ENCODE data around the gene USP19. TPM values are rescaled to one million over a fixed set of nuclear protein-coding genes. Genes with fewer than 3 reads are reported as not detected.

Gene USP19
- total and polyA plus RNA-seq, 2 of the 4 experiments (the other 2 are of a cell fraction), result 24.7 to 39.7 TPM

DNA sequence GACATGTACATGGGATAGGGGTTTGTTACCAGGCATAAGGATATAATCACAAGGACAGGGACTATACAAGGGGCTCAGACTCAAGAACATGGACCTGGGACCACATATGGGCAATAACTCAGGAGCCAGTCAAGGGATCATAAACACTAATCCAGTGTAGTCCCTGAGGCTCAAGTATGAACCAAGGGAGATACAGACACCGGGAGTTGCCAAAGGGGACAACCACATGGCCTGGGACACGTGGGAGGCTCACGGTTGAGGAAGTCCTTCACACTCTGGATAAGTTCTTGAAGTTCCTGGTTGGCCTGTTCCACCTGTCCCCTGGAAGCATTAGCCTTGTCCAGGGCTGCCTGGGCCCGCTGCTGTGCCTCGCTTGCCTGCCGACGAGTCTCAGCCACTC, 1.8 kb upstream of the USP19 start:
- H4K5ac ChIP-seq (ENCODE audit: low read depth, low read length), result no peak overlapping the region
- no peak overlapping the region for H2BK5ac ChIP-seq (ENCODE audit: low read depth, low read length, poor library complexity, severe bottlenecking)
- H3K27ac ChIP-seq (ENCODE audit: insufficient read depth, low read length), result no peak overlapping the region
- ChIA-PET POLR2A (ENCODE audit: unreplicated experiment) (no interaction called here), CTCF (no interaction called here)
- in situ Hi-C loops (cut with MboI; ENCODE audit: low sequenced_read_pairs), result no loop called here
- no peak for DNase-seq
- H3K14ac ChIP-seq (replicated peaks; ENCODE audit: low read depth, low read length), result no peak overlapping the region
- H3K36me3 ChIP-seq (ENCODE audit: control insufficient read depth, insufficient read depth, low read length), result peaks cover 70% of the 10 kb centered on the region
- H3K9me3 ChIP-seq (ENCODE audit: control insufficient read depth, insufficient read depth, low read length), result no peaks in the 10 kb centered on the region
- no peak overlapping the region for H3K56ac ChIP-seq (ENCODE audit: extremely low read depth, insufficient read depth, low read length)
- H2AK5ac ChIP-seq (ENCODE audit: low read depth, low read length), result no peak overlapping the region
- no peak overlapping the region for H3K4ac ChIP-seq (ENCODE audit: low read depth, low read length)
- no peaks in the 10 kb centered on the region for H3K27me3 ChIP-seq (ENCODE audit: control insufficient read depth, insufficient read depth, low read length)
- dilution Hi-C loops (cut with HindIII; ENCODE audit: low sequenced_read_pairs, unreplicated experiment), result no loop called here
- no peak overlapping the region for H2AFZ ChIP-seq (replicated peaks; ENCODE audit: low read length, poor library complexity)
- no peak overlapping the region for H3K9ac ChIP-seq (ENCODE audit: low read depth, low read length)
- intact Hi-C loops (cut with micrococcal nuclease), result no loop called here
- BruUV-seq (replicated peaks), result no TSS peak
- H3K79me1 ChIP-seq (ENCODE audit: low read depth in 1 of 2, low read length in 2 of 2), result peaks cover 12 to 53% of the 10 kb centered on the region in 2 experiments
- no peak overlapping the region for H2BK20ac ChIP-seq (ENCODE audit: low read depth, low read length)
- TF ChIP-seq RAD21 (IDR thresholded peaks at IDR 0.05; ENCODE audit: low read length), result no peak
- TF ChIP-seq MXI1 (IDR thresholded peaks at IDR 0.05; ENCODE audit: borderline replicate concordance, low read depth, low read length), result no peak
- no peak for TF ChIP-seq FOS (IDR thresholded peaks at IDR 0.05; ENCODE audit: low read depth, low read length)
- TF ChIP-seq CEBPB (IDR thresholded peaks at IDR 0.05; ENCODE audit: low read depth, low read length), result no peak
- no peak for TF ChIP-seq SMC3 (IDR thresholded peaks at IDR 0.05; ENCODE audit: low read depth, low read length)
- TF ChIP-seq, protein P1, sequence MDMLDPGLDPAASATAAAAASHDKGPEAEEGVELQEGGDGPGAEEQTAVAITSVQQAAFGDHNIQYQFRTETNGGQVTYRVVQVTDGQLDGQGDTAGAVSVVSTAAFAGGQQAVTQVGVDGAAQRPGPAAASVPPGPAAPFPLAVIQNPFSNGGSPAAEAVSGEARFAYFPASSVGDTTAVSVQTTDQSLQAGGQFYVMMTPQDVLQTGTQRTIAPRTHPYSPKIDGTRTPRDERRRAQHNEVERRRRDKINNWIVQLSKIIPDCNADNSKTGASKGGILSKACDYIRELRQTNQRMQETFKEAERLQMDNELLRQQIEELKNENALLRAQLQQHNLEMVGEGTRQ (IDR thresholded peaks at IDR 0.05; ENCODE audit: low read depth, low read length), result no peak
- TF ChIP-seq POLR2A (IDR thresholded peaks at IDR 0.05; ENCODE audit: low read depth, low read length), result no peak
- TF ChIP-seq RCOR1 (IDR thresholded peaks at IDR 0.05; ENCODE audit: insufficient replicate concordance, low read length), result no peak
- no peak for TF ChIP-seq MAZ (IDR thresholded peaks at IDR 0.05; ENCODE audit: borderline replicate concordance, low read depth, low read length)
- no peak for TF ChIP-seq CHD1 (IDR thresholded peaks at IDR 0.05; ENCODE audit: low read depth, low read length)
- TF ChIP-seq, protein P2, sequence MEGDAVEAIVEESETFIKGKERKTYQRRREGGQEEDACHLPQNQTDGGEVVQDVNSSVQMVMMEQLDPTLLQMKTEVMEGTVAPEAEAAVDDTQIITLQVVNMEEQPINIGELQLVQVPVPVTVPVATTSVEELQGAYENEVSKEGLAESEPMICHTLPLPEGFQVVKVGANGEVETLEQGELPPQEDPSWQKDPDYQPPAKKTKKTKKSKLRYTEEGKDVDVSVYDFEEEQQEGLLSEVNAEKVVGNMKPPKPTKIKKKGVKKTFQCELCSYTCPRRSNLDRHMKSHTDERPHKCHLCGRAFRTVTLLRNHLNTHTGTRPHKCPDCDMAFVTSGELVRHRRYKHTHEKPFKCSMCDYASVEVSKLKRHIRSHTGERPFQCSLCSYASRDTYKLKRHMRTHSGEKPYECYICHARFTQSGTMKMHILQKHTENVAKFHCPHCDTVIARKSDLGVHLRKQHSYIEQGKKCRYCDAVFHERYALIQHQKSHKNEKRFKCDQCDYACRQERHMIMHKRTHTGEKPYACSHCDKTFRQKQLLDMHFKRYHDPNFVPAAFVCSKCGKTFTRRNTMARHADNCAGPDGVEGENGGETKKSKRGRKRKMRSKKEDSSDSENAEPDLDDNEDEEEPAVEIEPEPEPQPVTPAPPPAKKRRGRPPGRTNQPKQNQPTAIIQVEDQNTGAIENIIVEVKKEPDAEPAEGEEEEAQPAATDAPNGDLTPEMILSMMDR (conservative IDR thresholded peaks at IDR 0.05; ENCODE audit: low read depth, low read length), result no peak
- H3K4me1 ChIP-seq (ENCODE audit: control insufficient read depth, insufficient read depth, low read length), result peaks cover 10% of the 10 kb centered on the region
- H4K8ac ChIP-seq (ENCODE audit: low read depth in 2 of 2, low read length in 2 of 2), result no peak overlapping the region
- H3K4me3 ChIP-seq (ENCODE audit: insufficient read depth, low read depth, low read length), result no peak overlapping the region
- H2AK9ac ChIP-seq (replicated peaks; ENCODE audit: low read depth, low read length, poor library complexity), result peak overlapping the region; percentile 16
- ATAC-seq (ENCODE audit: low read depth), result no peak
- no peak overlapping the region for H4K91ac ChIP-seq (ENCODE audit: insufficient read depth, low read depth, low read length)
- H3K18ac ChIP-seq (ENCODE audit: low read depth, low read length), result no peak overlapping the region
- no peak overlapping the region for H2BK15ac ChIP-seq (ENCODE audit: low read depth, low read length)
- H3K4me2 ChIP-seq (ENCODE audit: low read depth, low read length), result no peak overlapping the region
- no peak overlapping the region for H3K23ac ChIP-seq (ENCODE audit: low read depth, low read length)
- H2BK120ac ChIP-seq (ENCODE audit: low read depth, low read length), result no peak overlapping the region
- H4K20me1 ChIP-seq (ENCODE audit: insufficient read depth, low read length), result peaks cover 6% of the 10 kb centered on the region
- peaks cover 10% of the 10 kb centered on the region; the same call in 1 of the 2 replicates for H3K9me1 ChIP-seq (ENCODE audit: insufficient read depth, low read length)
- 91% methylated on average over 7 of the region's 7 CpGs; no CpG with 5 or more reads in 1 of the 2 experiments for WGBS, 2 experiments (ENCODE audit: extremely low coverage in 2 of 2, insufficient read length in 1 of 2)

Measured in IMR-90 (cell line).